ENCODE data around the gene ABCA10.

Gene ABCA10

GRCh38 chr17:69228018-69228417 is 606 bp downstream of the ABCA10 start:
- no peaks in the 10 kb centered on the region for H3K9me3 ChIP-seq
- H3K4me1 ChIP-seq (ENCODE audit: control insufficient read depth in 1 of 2, insufficient read depth in 1 of 2, low read depth in 1 of 2, low read length in 1 of 2): no peaks in the 10 kb centered on the region
- TF ChIP-seq CTCF (IDR thresholded peaks at IDR 0.05): no peak
- no peak overlapping the region for H3K27ac ChIP-seq
- no peaks in the 10 kb centered on the region for H3K36me3 ChIP-seq
- no peak overlapping the region for H3K4me3 ChIP-seq (ENCODE audit: low read depth in 1 of 2, low read length in 1 of 2)
- no peaks in the 10 kb centered on the region for H3K27me3 ChIP-seq

- Histone ChIP-seq H3K4me3 (ENCODE audit: low read depth in 1 of 2, low read length in 1 of 2) (no peak overlapping the region), H3K27ac (no peak overlapping the region), H3K27me3 (no peaks in the 10 kb centered on the region), H3K36me3 (no peaks in the 10 kb centered on the region), H3K4me1 (ENCODE audit: control insufficient read depth in 1 of 2, insufficient read depth in 1 of 2, low read depth in 1 of 2, low read length in 1 of 2) (no peaks in the 10 kb centered on the region), H3K9me3 (no peaks in the 10 kb centered on the region)
- no peak for TF ChIP-seq CTCF (IDR thresholded peaks at IDR 0.05)
These were observed 1.1 kb downstream of the ABCA10 start for GRCh38 chr17:69227541-69227940.

DNA sequence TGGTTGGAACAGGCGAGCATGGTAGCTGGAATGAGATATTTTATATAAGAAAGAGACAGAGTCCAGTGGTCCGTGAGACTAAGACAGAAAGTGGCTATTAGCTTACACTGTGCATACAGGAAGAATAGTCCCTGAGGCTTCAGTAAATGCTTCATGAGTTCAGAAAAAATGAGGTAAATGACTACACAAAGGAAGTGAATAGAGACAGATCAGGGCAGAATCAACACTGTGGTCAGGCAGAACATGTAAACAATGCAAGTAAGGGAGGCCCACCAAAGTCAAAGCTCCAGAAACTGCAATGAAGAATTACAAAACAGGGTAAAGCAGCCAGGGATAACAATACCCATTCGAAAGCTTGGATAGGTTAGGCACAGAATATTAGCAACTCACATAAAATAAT is 4.8 kb downstream of the ABCA10 start:
- H3K36me3 ChIP-seq: no peaks in the 10 kb centered on the region
- no peaks in the 10 kb centered on the region for H3K27me3 ChIP-seq
- no peak overlapping the region for H3K27ac ChIP-seq
- H3K4me1 ChIP-seq (ENCODE audit: control insufficient read depth in 1 of 2, insufficient read depth in 1 of 2, low read depth in 1 of 2, low read length in 1 of 2): no peaks in the 10 kb centered on the region
- no peak for TF ChIP-seq CTCF (IDR thresholded peaks at IDR 0.05)
- H3K4me3 ChIP-seq (ENCODE audit: low read depth in 1 of 2, low read length in 1 of 2): no peak overlapping the region
- H3K9me3 ChIP-seq: no peaks in the 10 kb centered on the region

DNA sequence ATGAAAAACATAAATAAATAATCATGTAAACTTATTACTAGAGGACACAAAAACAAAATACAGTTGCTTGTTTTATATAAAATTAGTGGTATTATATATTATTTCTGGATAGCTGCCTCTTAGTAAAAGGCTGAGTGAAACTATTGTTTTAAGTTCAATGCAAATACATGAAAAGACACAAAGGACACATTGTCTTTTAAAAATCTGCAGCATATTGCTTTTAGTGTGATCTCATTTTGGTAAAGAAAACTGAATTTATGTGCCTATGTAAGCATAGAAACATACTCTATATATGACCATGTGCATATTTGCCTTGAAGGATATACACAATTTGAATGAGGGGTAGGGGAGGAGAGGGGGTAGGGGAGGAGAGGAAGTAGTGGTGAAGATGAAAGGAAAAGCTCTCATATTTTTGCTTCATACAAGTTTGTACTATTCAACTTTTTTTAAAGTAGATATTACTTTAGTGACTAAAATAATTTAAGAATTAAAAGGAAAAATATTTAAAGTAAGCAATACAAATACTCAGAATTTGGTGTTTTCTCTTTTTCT is 5.8 kb downstream of the ABCA10 start:
- TF ChIP-seq CTCF (IDR thresholded peaks at IDR 0.05): no peak
- Histone ChIP-seq H3K27me3 (no peaks in the 10 kb centered on the region), H3K36me3 (no peaks in the 10 kb centered on the region), H3K9me3 (no peaks in the 10 kb centered on the region), H3K27ac (no peak overlapping the region), H3K4me3 (ENCODE audit: low read depth in 1 of 2, low read length in 1 of 2) (no peak overlapping the region), H3K4me1 (ENCODE audit: control insufficient read depth in 1 of 2, insufficient read depth in 1 of 2, low read depth in 1 of 2, low read length in 1 of 2) (no peaks in the 10 kb centered on the region)

DNA sequence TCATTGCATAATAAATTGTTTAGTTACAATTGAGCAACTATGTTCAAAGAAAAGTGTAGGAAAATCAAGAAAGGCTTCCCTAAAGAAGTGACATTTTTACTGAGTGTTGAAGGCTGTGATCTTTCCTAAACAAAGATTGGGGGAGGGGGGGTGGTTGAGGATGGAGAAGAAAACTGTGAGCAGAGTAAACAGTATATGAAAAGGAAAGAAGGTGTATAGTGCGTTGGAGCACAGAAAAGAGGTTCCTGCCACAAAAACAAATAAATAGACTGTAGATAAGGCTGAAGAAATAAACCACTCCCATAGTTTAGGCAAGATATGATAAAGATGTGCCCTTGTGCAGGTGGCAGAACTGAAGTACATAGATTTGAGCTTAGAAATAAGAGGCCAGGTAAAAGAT is 8.5 kb downstream of the ABCA10 start:
- H3K4me1 ChIP-seq (ENCODE audit: control insufficient read depth in 1 of 2, insufficient read depth in 1 of 2, low read depth in 1 of 2, low read length in 1 of 2): no peaks in the 10 kb centered on the region
- no peaks in the 10 kb centered on the region for H3K9me3 ChIP-seq
- no peaks in the 10 kb centered on the region for H3K27me3 ChIP-seq
- no peaks in the 10 kb centered on the region for H3K36me3 ChIP-seq
- no peak for TF ChIP-seq CTCF (IDR thresholded peaks at IDR 0.05)
- H3K4me3 ChIP-seq (ENCODE audit: low read depth in 1 of 2, low read length in 1 of 2): no peak overlapping the region
- H3K27ac ChIP-seq: no peak overlapping the region

DNA sequence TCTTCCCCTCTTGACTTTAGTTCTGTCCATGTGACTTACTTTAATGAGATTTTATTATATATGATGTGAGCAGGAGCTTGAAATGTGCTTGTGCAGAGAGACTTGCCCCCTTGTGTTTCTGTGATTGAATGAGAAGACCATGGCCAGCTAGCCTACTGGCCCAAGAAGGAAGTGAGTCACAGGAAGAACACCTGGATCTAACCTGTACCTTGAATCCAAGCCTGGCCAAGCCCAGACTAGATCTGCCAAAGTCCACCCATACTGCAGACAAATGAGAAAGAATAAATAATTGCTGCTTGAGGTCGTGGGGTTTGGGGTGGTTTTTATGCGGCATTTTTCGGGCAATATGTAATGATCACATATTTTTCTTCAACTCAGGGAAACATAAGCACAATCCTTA is 9.6 kb downstream of the ABCA10 start:
- Histone ChIP-seq H3K27me3 (no peaks in the 10 kb centered on the region), H3K4me3 (ENCODE audit: low read depth in 1 of 2, low read length in 1 of 2) (no peak overlapping the region), H3K4me1 (ENCODE audit: control insufficient read depth in 1 of 2, insufficient read depth in 1 of 2, low read depth in 1 of 2, low read length in 1 of 2) (no peaks in the 10 kb centered on the region), H3K27ac (no peak overlapping the region), H3K9me3 (no peaks in the 10 kb centered on the region), H3K36me3 (no peaks in the 10 kb centered on the region)
- no peak for TF ChIP-seq CTCF (IDR thresholded peaks at IDR 0.05)

Data from neutrophil (primary cell).